Liver (tissue), 3 donors: Measurements from ENCODE around the gene ATF7.

ENCODE experiments used
- CTCF ChIP-seq: fragments of 150-350 bp; IDR thresholded peaks from 2 replicates; pipeline ENCODE4 v1.5.1; 2017; ENCODE audit warnings: improper control_type of control experiment, low read depth, low read length; ENCODE audit not compliant: missing input control
- GABPA ChIP-seq, 2 donors: IDR thresholded peaks in 1 of 2; conservative IDR thresholded peaks in 1 of 2; 2 replicates each; pipeline ENCODE4 v1.6.1; 2016; ENCODE audit warnings: antibody characterized with exemption in 2 of 2, mild to moderate bottlenecking in 1 of 2, moderate library complexity in 1 of 2
- JUND ChIP-seq, 2 donors: IDR thresholded peaks; 2 replicates each; pipeline ENCODE4 v1.6.1; 2016; ENCODE audit warnings: antibody characterized with exemption in 2 of 2
- MAX ChIP-seq: IDR thresholded peaks from 2 replicates; pipeline ENCODE4 v1.6.1; 2016; ENCODE audit warnings: antibody characterized with exemption
- NR2F2 ChIP-seq: IDR thresholded peaks from 2 replicates; pipeline ENCODE4 v1.6.1; 2016; ENCODE audit warnings: antibody characterized with exemption
- TAF1 ChIP-seq: conservative IDR thresholded peaks from 2 replicates; pipeline ENCODE4 v1.6.1; 2016; ENCODE audit warnings: antibody characterized with exemption, mild to moderate bottlenecking
- donor health status: healthy.
- donor health status: healthy.

DNA sequence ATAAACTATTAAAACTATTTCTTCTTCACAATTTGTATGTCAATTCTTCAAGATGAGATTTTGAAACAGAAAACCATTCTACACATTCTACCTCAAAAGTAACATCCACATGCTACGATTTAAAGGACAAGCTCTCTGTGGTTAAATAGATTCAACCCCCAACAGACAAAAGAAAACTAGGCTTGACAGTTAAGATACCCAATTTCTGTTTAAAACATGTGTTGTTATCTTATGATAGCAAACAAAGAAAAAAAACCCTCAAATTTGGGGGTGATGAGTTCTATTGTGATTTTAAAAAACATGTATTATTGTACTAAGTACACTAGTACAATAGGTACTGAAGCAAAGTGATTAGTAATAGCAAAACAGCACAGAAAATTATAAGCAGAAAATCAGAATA is 33.8 kb downstream of the ATF7 start:
- no peak for TF ChIP-seq CTCF
- TF ChIP-seq GABPA (IDR thresholded peaks at IDR 0.05 in 1 of 2, conservative IDR thresholded peaks at IDR 0.05 in 1 of 2), result no peak
- TF ChIP-seq NR2F2, result no peak
- no peak for TF ChIP-seq MAX
- TF ChIP-seq JUND (IDR thresholded peaks at IDR 0.05), result no peak
- no peak for TF ChIP-seq TAF1
